Gastrocnemius medialis (tissue), 4 donors: ENCODE data around the gene HOXB1. TPM values are rescaled to one million over a fixed set of nuclear protein-coding genes. Genes with fewer than 3 reads are reported as not detected.

Experiments
- ATAC-seq, 2 donors: fragments of 150-250 bp; one replicate each; pipeline ENCODE4 v1.9.1; 2016
- DNase-seq, 2 donors: peaks; one replicate each; pipeline ENCODE4 v3.0.0-alpha.2; 2019
- H3K27ac ChIP-seq, 4 donors: fragments of 200-600 bp; sonication (generic); 1 replicate in 1 of 4; 2 replicates in 3 of 4; pipeline ENCODE4 v1.5.1; 2016 to 2018; ENCODE audit warnings: mild to moderate bottlenecking in 2 of 4, moderate library complexity in 1 of 4
- H3K27me3 ChIP-seq, 3 donors: fragments of 200-600 bp; sonication (generic) in 2 of 3; 1 replicate in 1 of 3; 2 replicates in 2 of 3; pipeline versions ENCODE4 v1.5.1 to v1.6.0; 2016 to 2019; ENCODE audit warnings: mild to moderate bottlenecking in 1 of 3, moderate library complexity in 1 of 3
- H3K36me3 ChIP-seq, 2 donors: fragments of 200-600 bp; sonication (generic) in 1 of 2; one replicate each; pipeline ENCODE4 v1.5.1; 2017 to 2018
- H3K4me1 ChIP-seq, 2 donors: fragments of 200-600 bp; sonication (generic) in 1 of 2; one replicate each; pipeline ENCODE4 v1.5.1; 2016 to 2017; ENCODE audit warnings: mild to moderate bottlenecking in 2 of 2
- H3K4me3 ChIP-seq, 4 donors: fragments of 200-600 bp; sonication (generic) in 3 of 4; 1 replicate in 1 of 4; 2 replicates in 3 of 4; pipeline ENCODE4 v1.5.1; 2016 to 2019; ENCODE audit warnings: mild to moderate bottlenecking in 2 of 4
- H3K9me3 ChIP-seq, 3 donors: fragments of 200-600 bp; sonication (generic) in 2 of 3; 1 replicate in 1 of 3; 2 replicates in 2 of 3; pipeline ENCODE4 v1.5.1; 2016 to 2019
- CTCF ChIP-seq, 5 experiments: fragments of 450-650 bp in 3 of 5; fragments of 200-600 bp in 2 of 5; sonication (generic) in 2 of 5; IDR thresholded peaks in 4 of 5; conservative IDR thresholded peaks in 1 of 5; 1 replicate in 4 of 5; 2 replicates in 1 of 5; pipeline ENCODE4 v1.5.1; 2016 to 2019; ENCODE audit warnings: antibody characterized with exemption in 5 of 5, mild to moderate bottlenecking in 3 of 5, moderate library complexity in 3 of 5
- POLR2A ChIP-seq, 2 donors: fragments of 450-650 bp; IDR thresholded peaks; one replicate each; pipeline ENCODE4 v1.6.1; 2017; ENCODE audit warnings: antibody characterized with exemption in 2 of 2, mild to moderate bottlenecking in 2 of 2, moderate library complexity in 2 of 2
- in situ Hi-C, 4 donors: fragments of 200-750 bp; cut with MboI; loops; one replicate each; pipeline versions ENCODE4 v1.15.0 to v1.8.0; 2017; ENCODE audit warnings: low sequenced_read_pairs in 4 of 4
- intact Hi-C: fragments of 100-400 bp; cut with DNase I; formaldehyde crosslinking; loops from one replicate; pipeline ENCODE4 v1.15.1; 2023; ENCODE audit warnings: low total_unique reads
- total RNA-seq, 4 donors: library from RNA; depleted of rRNA; stranded (reverse); fragments of >200 nt; gene quantifications; one replicate each; pipeline versions ENCODE4 v1.1.0 to v1.2.3, GENCODE V29; 2016

The HOXB1 gene
- total RNA-seq, 4 donors from 2014 or later = not detected

- DNase-seq (no peak), ATAC-seq (no peak)
- no peak overlapping the region for H3K27ac ChIP-seq
- intact Hi-C loops (no loop called here), in situ Hi-C loops (no loop called here)
- H3K4me3 ChIP-seq = no peak overlapping the region
- H3K9me3 ChIP-seq = no peaks in the 10 kb centered on the region
- peaks cover 2 to 9% (median 7%) of the 10 kb centered on the region in 3 donors for H3K27me3 ChIP-seq
- TF ChIP-seq CTCF (IDR thresholded peaks at IDR 0.05 in 4 of 5, conservative IDR thresholded peaks at IDR 0.05 in 1 of 5) (no peak), POLR2A (IDR thresholded peaks at IDR 0.05) (no peak)
- H3K36me3 ChIP-seq = no peaks in the 10 kb centered on the region
- no peaks in the 10 kb centered on the region for H3K4me1 ChIP-seq
Measured at GRCh38 chr17:48500435-48501426, 30.1 kb downstream of the HOXB1 start.

GRCh38 chr17:48499735-48500434, 30.9 kb downstream of the HOXB1 start:
- H3K36me3 ChIP-seq = no peaks in the 10 kb centered on the region
- H3K4me3 ChIP-seq = no peak overlapping the region
- TF ChIP-seq POLR2A (IDR thresholded peaks at IDR 0.05) = no peak
- no peak for TF ChIP-seq CTCF (IDR thresholded peaks at IDR 0.05 in 4 of 5, conservative IDR thresholded peaks at IDR 0.05 in 1 of 5)
- intact Hi-C loops = no loop called here
- H3K4me1 ChIP-seq = no peaks in the 10 kb centered on the region
- H3K27me3 ChIP-seq = peaks cover 2 to 9% (median 7%) of the 10 kb centered on the region in 3 donors
- H3K27ac ChIP-seq = no peak overlapping the region
- ATAC-seq (no peak), DNase-seq (no peak)
- no peaks in the 10 kb centered on the region for H3K9me3 ChIP-seq
- in situ Hi-C loops = no loop called here

GRCh38 chr17:48499248-48499647, 31.6 kb downstream of the HOXB1 start:
- no peaks in the 10 kb centered on the region for H3K9me3 ChIP-seq
- H3K4me3 ChIP-seq = no peak overlapping the region
- ATAC-seq (no peak), DNase-seq (no peak)
- H3K27me3 ChIP-seq = peaks cover 2 to 9% (median 7%) of the 10 kb centered on the region in 3 donors
- no peak overlapping the region for H3K27ac ChIP-seq
- no peak for TF ChIP-seq CTCF (IDR thresholded peaks at IDR 0.05 in 4 of 5, conservative IDR thresholded peaks at IDR 0.05 in 1 of 5)
- no peak for TF ChIP-seq POLR2A (IDR thresholded peaks at IDR 0.05)
- in situ Hi-C loops = no loop called here
- intact Hi-C loops = no loop called here
- no peaks in the 10 kb centered on the region for H3K4me1 ChIP-seq
- H3K36me3 ChIP-seq = no peaks in the 10 kb centered on the region

DNA sequence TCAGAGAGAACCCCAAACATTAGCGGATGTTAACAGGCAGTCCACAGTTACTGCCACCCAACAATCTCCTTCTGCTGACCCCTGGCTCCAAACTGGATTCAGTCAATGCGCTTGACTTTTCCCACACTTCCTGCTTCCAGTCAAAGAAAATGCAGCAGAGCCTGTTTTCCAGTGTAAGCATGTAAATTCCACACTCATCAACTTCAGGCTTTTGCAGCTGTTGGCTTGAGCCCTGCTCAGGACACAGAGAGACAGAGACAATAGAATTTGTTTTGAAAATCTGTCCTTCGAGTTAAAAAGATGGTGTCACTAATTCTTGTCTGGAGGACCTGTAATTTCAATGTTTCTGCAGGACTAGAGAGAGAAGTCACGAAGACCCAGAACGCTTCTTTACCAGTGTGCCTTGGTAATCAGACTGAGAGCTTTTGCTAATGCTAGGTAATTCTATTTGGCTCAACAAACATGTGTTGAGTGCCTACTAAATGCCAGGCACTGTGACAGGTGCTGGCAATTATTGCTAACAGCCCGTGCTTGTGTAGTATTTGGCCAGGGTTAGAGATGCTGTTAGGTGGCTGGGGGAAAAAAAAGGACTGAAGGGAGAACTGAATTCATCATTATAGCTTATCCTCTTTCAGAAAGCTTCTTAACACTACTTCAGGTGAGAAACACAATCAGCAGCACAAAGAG, 32.5 kb downstream of the HOXB1 start:
- peaks cover 2 to 9% (median 7%) of the 10 kb centered on the region in 3 donors for H3K27me3 ChIP-seq
- no peak for DNase-seq
- H3K4me3 ChIP-seq = no peak overlapping the region
- H3K4me1 ChIP-seq = peaks cover 0 to 2% of the 10 kb centered on the region in 2 donors
- no peak overlapping the region for H3K27ac ChIP-seq
- ATAC-seq = no peak
- in situ Hi-C loops = no loop called here
- TF ChIP-seq POLR2A (IDR thresholded peaks at IDR 0.05) = no peak
- TF ChIP-seq CTCF (IDR thresholded peaks at IDR 0.05 in 4 of 5, conservative IDR thresholded peaks at IDR 0.05 in 1 of 5) = no peak
- no peaks in the 10 kb centered on the region for H3K9me3 ChIP-seq
- intact Hi-C loops = no loop called here
- H3K36me3 ChIP-seq = no peaks in the 10 kb centered on the region
